OCI-LY3 (cell line): ENCODE measurements around the gene SELENON.
"Not testable (repeated sequence)": the region's sequence is repeated elsewhere in the genome, so short reads cannot be mapped to it uniquely, and the experiment has no call there.

Experiments
- H2AFZ ChIP-seq: fragments of 200-600, 300-600 bp; shearing (Covaris generic); 2 replicates; pipeline ENCODE4 v1.6.0; 2014; ENCODE audit warnings: antibody characterized with exemption, low read depth, low read length
- H3K27ac ChIP-seq: fragments of 200-600, 300-600 bp; sonication (generic); 2 replicates; pipeline ENCODE4 v1.5.1; 2014; ENCODE audit warnings: mild to moderate bottlenecking, low read length, moderate library complexity, mixed read lengths
- H3K27me3 ChIP-seq: fragments of 200-600, 300-600 bp; sonication (generic); 2 replicates; pipeline ENCODE4 v1.6.1; 2014; ENCODE audit warnings: low read depth, low read length, mixed read lengths
- H3K36me3 ChIP-seq: fragments of 200-600, 300-600 bp; sonication (generic); replicated peaks from 2 replicates; pipeline ENCODE3; 2014; ENCODE audit warnings: low read depth, low read length, mixed read lengths
- H3K4me1 ChIP-seq: fragments of 300-600, 200-600 bp; sonication (generic); 2 replicates; pipeline ENCODE4 v1.6.1; 2014; ENCODE audit warnings: low read length, mixed read lengths
- H3K4me2 ChIP-seq: fragments of 200-600, 300-600 bp; sonication (generic); 2 replicates; pipeline ENCODE4 v1.6.1; 2014; ENCODE audit warnings: low read length, mixed read lengths
- H3K4me3 ChIP-seq: fragments of 300-600, 200-600 bp; sonication (generic); 2 replicates; pipeline ENCODE4 v1.5.1; 2014; ENCODE audit warnings: antibody characterized with exemption, mild to moderate bottlenecking, low read length, moderate library complexity
- H3K79me2 ChIP-seq: fragments of 300-600, 200-600 bp; shearing (Covaris generic); 2 replicates; pipeline ENCODE4 v1.6.1; 2014; ENCODE audit warnings: mild to moderate bottlenecking, low read length, mixed read lengths
- H3K9ac ChIP-seq: fragments of 300-600, 200-600 bp; shearing (Covaris generic); 2 replicates; pipeline ENCODE4 v1.6.0; 2014; ENCODE audit warnings: mild to moderate bottlenecking, low read length, moderate library complexity
- H3K9me3 ChIP-seq: fragments of 200-600, 300-600 bp; shearing (Covaris generic); 2 replicates; pipeline ENCODE4 v1.6.1; 2014; ENCODE audit warnings: low read length, mixed read lengths; ENCODE audit not compliant: insufficient read depth
- H4K20me1 ChIP-seq: fragments of 200-600, 300-600 bp; sonication (generic); 2 replicates; pipeline ENCODE4 v1.6.1; 2016; ENCODE audit warnings: low read length, mixed read lengths; ENCODE audit not compliant: insufficient read depth
- CTCF ChIP-seq: fragments of 200-600, 300-600 bp; sonication (generic); IDR thresholded peaks from 2 replicates; pipeline ENCODE4 v1.5.1; 2014; ENCODE audit warnings: antibody characterized with exemption, low read length, low read depth
- EZH2phosphoT487 ChIP-seq: fragments of 200-600 bp; shearing (Covaris generic); IDR thresholded peaks from 2 replicates; pipeline ENCODE4 v1.6.1; 2018; ENCODE audit warnings: antibody characterized with exemption, mixed run types, low read depth

Gene SELENON

GRCh38 chr1:25836695-25837094 is 36.7 kb downstream of the SELENON start:
- no peaks in the 10 kb centered on the region for H4K20me1 ChIP-seq
- no peak overlapping the region for H2AFZ ChIP-seq
- TF ChIP-seq EZH2phosphoT487 (no peak), CTCF (no peak)
- H3K9me3 ChIP-seq = no peaks in the 10 kb centered on the region
- no peaks in the 10 kb centered on the region for H3K4me1 ChIP-seq
- no peak overlapping the region for H3K9ac ChIP-seq
- no peak overlapping the region for H3K4me2 ChIP-seq
- H3K27me3 ChIP-seq = no peaks in the 10 kb centered on the region
- H3K4me3 ChIP-seq = no peak overlapping the region
- no peak overlapping the region for H3K27ac ChIP-seq
- no peaks in the 10 kb centered on the region; the same call in 1 of the 2 replicates for H3K79me2 ChIP-seq
- peaks cover 11% of the 10 kb centered on the region for H3K36me3 ChIP-seq

- Histone ChIP-seq H4K20me1 (no peaks in the 10 kb centered on the region), H3K27me3 (no peaks in the 10 kb centered on the region), H3K36me3 (peaks cover 9% of the 10 kb centered on the region), H3K4me2 (no peak overlapping the region), H3K9ac (no peak overlapping the region), H3K4me1 (no peaks in the 10 kb centered on the region), H3K9me3 (no peaks in the 10 kb centered on the region), H3K27ac (no peak overlapping the region), H3K79me2 (no peaks in the 10 kb centered on the region; the same call in 1 of the 2 replicates), H3K4me3 (no peak overlapping the region), H2AFZ (no peak overlapping the region)
- TF ChIP-seq EZH2phosphoT487 (no peak), CTCF (peak; percentile 39)
These were observed 37.4 kb downstream of the SELENON start for GRCh38 chr1:25837262-25837875.

- not testable (repeated sequence) for H3K9me3 ChIP-seq, H3K4me2 ChIP-seq, H3K27ac ChIP-seq, H4K20me1 ChIP-seq, H2AFZ ChIP-seq, H3K79me2 ChIP-seq, H3K9ac ChIP-seq, H3K36me3 ChIP-seq, H3K4me1 ChIP-seq, H3K4me3 ChIP-seq, H3K27me3 ChIP-seq
These were observed 39.8 kb downstream of the SELENON start for GRCh38 chr1:25839808-25840207.

GRCh38 chr1:25843483-25843882 is 43.5 kb downstream of the SELENON start:
- TF ChIP-seq CTCF (no peak), EZH2phosphoT487 (no peak)
- Histone ChIP-seq H3K9ac (no peak overlapping the region), H3K4me3 (no peak overlapping the region), H3K27me3 (no peaks in the 10 kb centered on the region), H3K79me2 (peaks cover 12% of the 10 kb centered on the region), H3K27ac (no peak overlapping the region), H3K9me3 (no peaks in the 10 kb centered on the region), H2AFZ (no peak overlapping the region), H4K20me1 (no peaks in the 10 kb centered on the region), H3K4me1 (peaks cover 11% of the 10 kb centered on the region), H3K36me3 (no peaks in the 10 kb centered on the region), H3K4me2 (no peak overlapping the region)
